ENCODE data around the gene NDFIP2.
A peak's percentile ranks its signal among the peaks of the same experiment; 100 is the strongest.
"Not testable (repeated sequence)": the region's sequence is repeated elsewhere in the genome, so short reads cannot be mapped to it uniquely, and the experiment has no call there.

The NDFIP2 gene

GRCh38 chr13:79540504-79540903 lies 59.5 kb downstream of the NDFIP2 start:
- DNase-seq, result no peak

- DNase-seq, result peak; percentile 51 to 82 (median 81)
Measured at GRCh38 chr13:79541426-79542049, 60.6 kb downstream of the NDFIP2 start.

GRCh38 chr13:79543883-79544282 lies 62.9 kb downstream of the NDFIP2 start:
- no peak for DNase-seq

- no peak for DNase-seq
Measured at GRCh38 chr13:79547211-79548195, 66.5 kb downstream of the NDFIP2 start.

GRCh38 chr13:79548902-79549301 lies 67.9 kb downstream of the NDFIP2 start:
- no peak for DNase-seq

- DNase-seq, result no peak
Measured at GRCh38 chr13:79549355-79550106, 68.6 kb downstream of the NDFIP2 start.

- DNase-seq, result no peak
Measured at GRCh38 chr13:79557666-79558065, 76.7 kb downstream of the NDFIP2 start.

- no peak for DNase-seq
Measured at GRCh38 chr13:79560954-79561353, 80.0 kb downstream of the NDFIP2 start.

- no peak for DNase-seq
Measured at GRCh38 chr13:79562557-79562956, 81.6 kb downstream of the NDFIP2 start.

- no peak for DNase-seq
Measured at GRCh38 chr13:79566118-79566517, 85.2 kb downstream of the NDFIP2 start.

- no peak for DNase-seq
Measured at GRCh38 chr13:79571147-79571546, 90.2 kb downstream of the NDFIP2 start.

GRCh38 chr13:79573892-79574291 lies 92.9 kb downstream of the NDFIP2 start:
- not testable (repeated sequence) for DNase-seq

GRCh38 chr13:79581870-79582315 lies 100.9 kb downstream of the NDFIP2 start:
- DNase-seq, result no peak

- no peak for DNase-seq
Measured at GRCh38 chr13:79582896-79583295, 101.9 kb downstream of the NDFIP2 start.

- no peak for DNase-seq
Measured at GRCh38 chr13:79585033-79585432, 104.1 kb downstream of the NDFIP2 start.

GRCh38 chr13:79589603-79590393 lies 108.8 kb downstream of the NDFIP2 start:
- DNase-seq, result no peak

- no peak for DNase-seq
Measured at GRCh38 chr13:79590394-79590676, 109.4 kb downstream of the NDFIP2 start.

GRCh38 chr13:79591493-79591892 lies 110.5 kb downstream of the NDFIP2 start:
- DNase-seq, result no peak

GRCh38 chr13:79593121-79593520 lies 112.2 kb downstream of the NDFIP2 start:
- no peak for DNase-seq

- DNase-seq, result no peak
Measured at GRCh38 chr13:79593641-79594275, 112.8 kb downstream of the NDFIP2 start.

GRCh38 chr13:79600146-79600545 lies 119.2 kb downstream of the NDFIP2 start:
- not testable (repeated sequence) for DNase-seq

- DNase-seq, result no peak
Measured at GRCh38 chr13:79602936-79603335, 122.0 kb downstream of the NDFIP2 start.
